HG03139 (cell line): Measurements from ENCODE around the gene PRKCZ.

Source experiments
- ATAC-seq: cut with Tn5 transposase; IDR thresholded peaks from one replicate; pipeline ENCODE4 v1.9.1; 2021; ENCODE audit not compliant: unreplicated experiment

The PRKCZ gene

GRCh38 chr1:2205191-2205952 lies 155.2 kb downstream of the PRKCZ start:
- ATAC-seq, result peak; percentile 62

GRCh38 chr1:2206813-2207487 lies 156.7 kb downstream of the PRKCZ start:
- no peak for ATAC-seq

GRCh38 chr1:2208309-2209239 lies 158.4 kb downstream of the PRKCZ start:
- ATAC-seq, result no peak

DNA sequence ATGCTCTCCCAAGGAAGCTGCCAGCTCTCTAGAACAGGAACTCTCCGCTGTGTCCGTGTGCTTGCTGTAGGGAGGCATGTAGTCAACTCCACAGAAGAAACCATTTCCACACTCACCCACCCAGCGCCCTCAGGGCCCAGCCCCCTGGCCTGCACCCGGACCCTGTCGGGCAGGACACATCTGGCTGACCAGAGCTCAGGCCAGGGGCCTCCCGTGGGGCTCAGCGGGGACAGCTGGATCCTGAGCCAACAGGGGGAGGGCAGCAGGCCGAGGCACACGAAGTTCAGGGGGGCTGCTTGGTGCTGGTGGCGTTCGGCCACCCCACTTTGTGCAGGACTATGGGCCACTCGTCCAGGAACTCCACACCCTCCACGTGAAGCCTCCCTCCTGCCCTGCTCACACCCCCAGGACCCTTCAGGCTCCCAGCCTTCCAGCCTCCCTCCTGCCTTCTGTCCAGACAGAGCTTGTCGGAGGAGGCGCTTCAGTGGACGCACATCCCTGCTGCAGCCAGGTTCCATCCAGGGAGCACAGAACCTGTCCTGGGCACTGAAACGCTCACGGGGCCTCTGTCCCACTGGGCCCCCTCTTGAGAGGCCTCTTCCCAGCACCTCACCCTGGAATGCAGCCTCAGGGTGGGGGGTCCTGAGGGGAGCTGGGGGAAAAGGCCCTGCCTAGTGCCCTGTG lies 159.3 kb downstream of the PRKCZ start:
- no peak for ATAC-seq

GRCh38 chr1:2210084-2210653 lies 160.0 kb downstream of the PRKCZ start:
- ATAC-seq, result no peak

DNA sequence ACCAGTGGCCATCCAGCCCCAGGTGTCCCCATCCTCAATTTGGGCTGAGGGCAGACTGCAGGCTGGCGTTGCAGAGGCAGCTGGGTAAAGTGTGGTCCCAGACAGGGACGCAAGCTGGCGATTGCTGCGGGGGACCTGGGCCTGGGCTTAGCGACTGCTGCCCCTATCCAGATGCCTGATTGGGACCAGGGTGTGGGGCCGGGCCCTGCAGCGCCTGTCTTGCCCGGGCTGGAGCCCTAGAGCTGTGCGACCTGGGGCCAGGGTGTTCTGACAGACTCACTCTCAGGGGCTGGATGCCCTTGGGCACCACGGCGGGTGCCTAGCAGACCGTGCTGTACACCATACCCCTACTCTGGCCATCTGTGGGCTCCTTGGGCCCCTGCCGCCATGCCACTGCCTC lies 160.6 kb downstream of the PRKCZ start:
- no peak for ATAC-seq

DNA sequence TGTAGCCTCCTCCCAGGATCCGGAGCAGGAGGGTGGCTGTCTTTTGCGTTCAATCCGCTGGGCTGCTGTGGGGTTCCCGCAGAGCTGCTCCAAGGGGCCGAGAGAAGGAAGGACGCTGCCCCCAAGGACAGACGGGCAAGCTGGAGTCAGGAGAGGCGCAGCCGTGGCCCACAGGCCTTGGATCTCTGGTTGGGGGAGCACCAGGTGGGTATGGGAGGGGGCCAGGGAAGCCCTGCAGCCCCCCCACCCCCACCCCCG lies 162.0 kb downstream of the PRKCZ start:
- ATAC-seq, result no peak

GRCh38 chr1:2212532-2213491 lies 162.6 kb downstream of the PRKCZ start:
- no peak for ATAC-seq

DNA sequence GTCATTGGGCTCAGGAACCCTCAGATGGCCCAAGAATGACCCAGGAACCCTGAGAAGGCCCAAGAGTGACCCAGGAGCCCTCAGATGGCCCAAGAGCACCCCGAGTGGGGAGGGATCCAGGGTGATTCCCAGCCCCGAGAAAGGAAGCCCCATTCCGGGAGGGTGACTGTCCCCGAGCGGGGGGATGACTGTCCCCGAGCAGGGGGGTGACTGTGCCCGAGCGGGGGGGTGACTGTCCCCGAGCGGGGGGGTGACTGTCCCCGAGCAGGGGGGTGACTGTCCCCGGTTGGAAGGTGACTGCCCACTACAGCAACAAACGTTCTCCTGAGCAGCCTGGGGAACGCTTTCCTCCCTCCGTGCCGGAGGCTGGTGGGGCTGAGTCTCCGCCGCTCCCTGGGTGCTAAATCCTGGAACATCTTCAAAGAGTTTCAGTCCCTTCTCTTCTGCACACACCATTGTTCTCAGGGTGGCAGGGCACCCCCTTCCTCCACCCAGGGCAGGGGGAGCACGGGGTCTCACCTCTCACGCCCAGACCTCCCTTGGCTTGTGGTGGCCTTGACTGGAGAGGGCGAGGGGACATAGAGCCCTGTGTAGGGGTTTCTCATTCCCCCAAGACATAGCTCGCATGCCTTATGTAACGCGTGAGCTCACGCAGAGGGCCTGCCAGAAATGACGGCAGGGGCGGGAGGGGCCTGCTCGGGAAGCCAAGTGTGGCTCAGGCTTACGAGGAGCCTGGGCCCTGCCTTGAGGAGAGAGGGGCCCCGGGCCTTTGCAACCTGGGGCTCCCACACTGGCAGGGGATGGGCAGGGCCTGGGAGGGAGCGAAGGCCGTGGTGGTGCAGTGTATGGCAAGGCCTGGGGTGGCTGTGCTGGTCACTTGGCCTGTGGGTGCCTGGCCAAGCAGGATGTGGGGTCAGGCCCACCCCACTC lies 163.6 kb downstream of the PRKCZ start:
- ATAC-seq, result no peak

GRCh38 chr1:2214541-2215241 lies 164.5 kb downstream of the PRKCZ start:
- ATAC-seq, result no peak

- no peak for ATAC-seq
These were observed 165.1 kb downstream of the PRKCZ start for GRCh38 chr1:2215329-2215728.

DNA sequence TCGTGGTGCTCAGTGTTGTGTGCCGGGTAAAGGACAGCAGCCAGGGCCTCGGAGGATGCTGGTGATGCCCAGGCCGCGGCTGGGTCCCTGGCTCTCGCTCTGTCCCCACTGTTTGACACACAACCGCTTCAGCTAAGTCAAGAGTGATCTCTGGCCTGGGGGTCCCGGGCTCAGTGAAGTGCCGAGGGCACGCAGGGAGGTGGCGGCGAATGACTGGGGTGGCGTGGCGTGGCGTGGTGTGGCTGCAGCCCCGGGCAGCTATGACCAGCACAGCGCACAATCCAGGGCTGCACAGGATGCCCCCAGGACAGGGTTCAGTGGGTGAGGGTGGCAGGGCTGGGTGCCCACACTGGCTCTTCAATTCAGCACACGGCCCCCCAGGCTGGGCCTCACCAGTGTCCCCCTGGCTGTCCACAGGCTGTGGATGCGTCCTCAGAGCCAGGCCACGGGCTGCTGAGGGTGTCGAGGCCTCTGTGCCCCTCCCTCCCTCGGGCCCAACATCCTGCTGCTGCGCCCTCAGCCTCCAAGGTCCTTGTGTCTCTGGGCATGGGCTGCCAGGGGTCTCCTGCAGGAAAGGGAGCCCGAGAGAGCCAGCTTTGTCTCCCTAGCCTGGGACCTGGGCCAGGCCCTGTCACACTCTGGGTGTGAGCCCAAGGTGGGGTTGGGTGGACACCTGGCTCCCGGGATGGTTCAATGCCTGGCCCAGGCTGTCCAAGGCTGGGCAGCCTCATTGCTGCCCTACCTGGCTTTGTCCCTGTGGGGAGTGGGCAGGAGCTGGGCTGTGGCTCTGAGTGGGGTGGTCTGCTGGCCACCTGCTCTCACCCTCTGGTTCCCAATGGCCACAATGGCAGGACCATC lies 165.9 kb downstream of the PRKCZ start:
- no peak for ATAC-seq

DNA sequence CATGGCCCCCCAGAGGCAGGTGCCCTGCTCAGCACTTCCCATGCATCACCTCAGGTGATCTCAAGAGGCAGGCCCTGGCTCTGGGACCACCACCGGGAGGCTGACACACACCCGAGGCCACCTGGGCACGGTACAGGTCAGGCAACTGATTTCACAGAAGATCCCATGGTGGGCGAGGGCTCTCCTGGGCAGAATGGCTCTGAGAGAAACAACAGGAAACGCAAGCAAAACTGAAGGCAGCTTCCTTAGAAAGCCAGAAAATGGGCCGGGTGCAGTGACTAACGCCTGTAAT lies 166.5 kb downstream of the PRKCZ start:
- ATAC-seq, result no peak

GRCh38 chr1:2221271-2221670 lies 171.1 kb downstream of the PRKCZ start:
- ATAC-seq, result no peak

- ATAC-seq, result no peak
These were observed 174.0 kb downstream of the PRKCZ start for GRCh38 chr1:2224170-2224584.

GRCh38 chr1:2224631-2225428 lies 174.6 kb downstream of the PRKCZ start:
- no peak for ATAC-seq
